ENCODE data around the gene SOAT1. TPM values are rescaled to one million over a fixed set of nuclear protein-coding genes. Genes with fewer than 3 reads are reported as not detected.
"Not testable (repeated sequence)": the region's sequence is repeated elsewhere in the genome, so short reads cannot be mapped to it uniquely, and the experiment has no call there.

Gene SOAT1
- total RNA-seq, 1 donor from 2014 or later: 50.0 TPM

GRCh38 chr1:179351281-179351680 lies 57.7 kb downstream of the SOAT1 start:
- intact Hi-C loops (cut with micrococcal nuclease): no loop called here

DNA sequence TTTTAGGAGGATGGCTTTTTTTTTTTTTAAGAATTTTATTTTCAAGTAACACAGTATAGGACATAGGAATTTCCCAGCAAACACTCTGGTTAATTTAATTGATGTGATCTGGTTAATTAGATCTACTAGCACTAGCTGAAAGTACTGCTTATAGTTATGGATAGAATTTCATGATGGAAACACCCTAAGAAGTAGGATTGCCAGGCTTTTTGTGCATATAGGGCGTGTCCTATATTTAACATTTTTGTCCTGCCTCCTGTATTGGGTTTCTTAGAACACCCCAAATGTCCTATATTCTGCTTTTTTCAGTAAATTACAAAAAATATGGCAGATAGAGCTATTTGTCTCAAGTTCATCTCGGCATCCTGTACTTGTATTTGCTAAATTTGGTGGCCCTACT lies 58.6 kb downstream of the SOAT1 start:
- intact Hi-C loops (cut with micrococcal nuclease): no loop called here

GRCh38 chr1:179353546-179353945 lies 59.9 kb downstream of the SOAT1 start:
- intact Hi-C loops (cut with micrococcal nuclease): no loop called here

GRCh38 chr1:179361631-179362030 lies 68.0 kb downstream of the SOAT1 start:
- intact Hi-C loops (cut with micrococcal nuclease): loop anchor here (10.0 kb wide), 1 partner anchor 1663 kb away; the partner anchor contains the start of gene STX6

GRCh38 chr1:179365342-179366092 lies 71.9 kb downstream of the SOAT1 start, which contains the start of gene AXDND1:
AXDND1 (plus strand) TSS chr1:179365971; CDS start chr1:179366510, 539 bp downstream.
- intact Hi-C loops (cut with micrococcal nuclease): loop anchor here (1.0 to 10.0 kb wide), 13 partner anchors 66 to 1659 kb away; partner anchors contain the start of genes ACBD6, FAM20B, RALGPS2 and SOAT1

GRCh38 chr1:179366093-179366800 lies 72.7 kb downstream of the SOAT1 start:
- intact Hi-C loops (cut with micrococcal nuclease): loop anchor here (1.0 to 10.0 kb wide), 8 partner anchors 136 to 1659 kb away; partner anchors contain the start of genes ACBD6, FAM20B, RALGPS2 and STX6

DNA sequence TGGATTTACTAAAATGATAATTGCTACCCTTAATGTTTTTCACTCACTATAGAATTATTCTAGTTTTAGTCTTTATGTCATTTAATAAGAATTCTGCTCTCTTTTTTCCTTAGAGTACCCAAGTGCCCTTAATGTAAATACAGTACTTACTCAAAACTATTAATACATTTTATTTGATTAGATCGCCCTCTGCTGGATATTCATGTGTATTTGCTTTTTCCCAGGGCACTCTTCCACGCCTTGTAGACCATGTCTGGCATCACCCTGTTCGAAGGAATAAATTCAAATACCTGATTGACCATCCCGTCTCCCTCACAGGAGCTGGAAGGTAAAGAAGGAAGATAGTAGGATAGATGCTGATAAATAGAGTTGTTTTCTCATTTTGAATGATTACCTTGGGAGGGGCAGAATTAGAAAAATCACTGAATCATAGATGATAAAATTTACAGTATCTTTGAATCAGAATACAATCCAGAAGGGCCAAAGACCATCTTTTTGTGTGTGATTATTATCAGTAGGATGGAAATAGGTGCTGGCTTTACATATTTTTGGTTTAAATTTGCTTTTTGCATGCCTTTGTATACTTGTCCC lies 76.2 kb downstream of the SOAT1 start:
- intact Hi-C loops (cut with micrococcal nuclease): loop anchor here (1.0 to 10.0 kb wide), 14 partner anchors 77 to 1655 kb away; partner anchors contain the start of genes ACBD6, SOAT1, STX6 and XPR1

DNA sequence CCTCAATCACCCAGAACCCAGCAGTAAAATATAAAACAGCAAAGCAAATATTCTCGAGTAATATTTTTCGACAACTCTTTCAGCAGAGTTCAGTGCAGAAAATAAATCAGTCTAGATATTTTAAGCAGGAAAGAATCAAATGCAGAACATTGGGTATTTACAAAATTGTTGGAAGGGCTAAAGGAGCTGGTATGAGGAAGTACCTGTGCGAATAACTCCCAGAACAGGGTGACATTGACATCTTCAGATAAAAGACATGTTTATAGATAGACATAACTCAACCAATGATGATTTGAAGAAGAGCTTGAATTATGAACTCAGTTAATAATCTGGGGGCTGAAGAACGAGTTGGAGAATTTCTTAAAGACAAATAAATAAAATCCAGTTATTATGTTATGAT lies 78.6 kb downstream of the SOAT1 start:
- intact Hi-C loops (cut with micrococcal nuclease): no loop called here

- intact Hi-C loops (cut with micrococcal nuclease): no loop called here
These were observed 82.6 kb downstream of the SOAT1 start for GRCh38 chr1:179376223-179376622.

DNA sequence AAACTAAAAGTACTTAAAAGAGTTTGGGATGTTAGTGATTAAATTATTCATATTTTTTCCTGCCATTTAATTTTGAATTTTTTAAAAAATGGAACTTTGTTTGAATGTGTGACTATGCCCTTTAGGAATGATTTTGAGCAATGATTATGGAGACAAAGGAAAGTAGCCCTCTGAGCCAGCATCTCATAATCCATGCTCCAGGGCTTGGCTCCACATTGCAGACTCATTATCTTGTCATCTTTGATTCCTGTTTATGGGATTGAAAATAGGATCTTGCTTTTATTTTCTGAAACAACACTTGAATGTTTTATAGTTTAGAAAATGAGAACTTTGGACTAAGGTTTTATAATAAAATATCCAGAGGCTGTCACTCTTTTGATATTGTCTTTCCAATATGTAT lies 86.7 kb downstream of the SOAT1 start:
- intact Hi-C loops (cut with micrococcal nuclease): no loop called here

GRCh38 chr1:179384027-179384426 lies 90.4 kb downstream of the SOAT1 start:
- intact Hi-C loops (cut with micrococcal nuclease): no loop called here

- intact Hi-C loops (cut with micrococcal nuclease): no loop called here
These were observed 91.9 kb downstream of the SOAT1 start for GRCh38 chr1:179385510-179385909.

- intact Hi-C loops (cut with micrococcal nuclease): no loop called here
These were observed 100.1 kb downstream of the SOAT1 start for GRCh38 chr1:179393721-179394120.

GRCh38 chr1:179399399-179399798 lies 105.8 kb downstream of the SOAT1 start:
- intact Hi-C loops (cut with micrococcal nuclease): not testable (repeated sequence)

Other genes starting within 250 kb of the SOAT1 start
- gene TOR3A, start 211.7 kb upstream of the SOAT1 start, total RNA-seq: 43.8 and 44.0 TPM in 2 replicates
- 10.0 and 12.6 TPM in 2 replicates for gene ABL2, start 64.1 kb upstream of the SOAT1 start, total RNA-seq
- 0.61 TPM in 1 of 2 replicates, not detected in the other for gene AXDND1, start 72.2 kb downstream of the SOAT1 start, total RNA-seq

Data from T-helper 1 cell treated with Interleukin-12 subunit alpha and Interleukin-12 subunit beta and Interleukin-4 antibody, amounts not matched to agents 30 ng/mL and 1 ng/mL, for 36 hours (primary cell).